ENCODE results near the gene CHCHD6. TPM values are rescaled to one million over a fixed set of nuclear protein-coding genes. Genes with fewer than 3 reads are reported as not detected.
A peak's percentile ranks its signal among the peaks of the same experiment; 100 is the strongest.

The CHCHD6 gene
- total RNA-seq, 1 experiment from 2014 or later, result 40.9 TPM

DNA sequence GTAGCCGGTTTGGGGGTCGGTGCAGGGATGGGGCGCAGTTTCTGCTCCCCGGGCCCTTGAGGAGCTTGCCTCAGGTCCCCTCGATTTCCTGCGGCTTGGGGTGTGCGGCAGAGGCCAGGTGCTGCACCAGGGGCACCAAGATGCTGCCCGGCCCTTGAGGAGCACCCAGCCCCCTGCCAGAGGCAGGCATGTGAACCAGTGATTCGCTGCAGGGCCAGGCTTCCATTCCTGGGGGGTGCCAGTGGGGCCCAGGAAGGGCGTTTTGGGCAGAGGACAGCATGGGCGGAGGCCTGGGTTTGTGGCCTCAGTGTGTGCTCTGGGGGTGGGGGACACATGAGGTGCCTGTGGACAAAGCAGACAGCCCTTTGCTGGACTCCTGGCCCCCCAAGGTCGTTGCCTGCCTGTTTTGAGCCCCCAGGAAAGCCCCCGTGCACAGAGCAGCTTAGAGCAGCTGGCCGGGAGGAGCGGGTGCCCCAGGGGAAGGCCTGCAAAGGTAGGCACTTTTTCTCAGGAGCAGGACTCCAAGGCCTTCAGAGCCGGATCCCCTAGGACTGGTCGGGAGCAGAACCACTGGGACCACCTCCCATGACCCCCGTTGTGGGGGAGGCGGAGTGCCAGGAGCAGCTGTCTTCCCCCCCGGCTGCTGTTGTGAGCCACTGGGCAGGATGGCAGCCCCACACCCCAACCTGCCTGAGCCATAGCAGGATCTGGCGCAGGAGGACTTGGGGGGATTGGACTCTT, 280.5 kb downstream of the CHCHD6 start:
- H3K36me3 Mint-ChIP-seq, result peaks cover 5% of the 10 kb centered on the region; the same call in 1 of the 2 replicates
- peak overlapping the region; percentile 64 for H3K4me3 Mint-ChIP-seq
- TF ChIP-seq NFYB (CRISPR knock-in tag; conservative IDR thresholded peaks at IDR 0.05; ENCODE audit: low read depth) (no peak), NR1H2 (CRISPR knock-in tag; IDR thresholded peaks at IDR 0.05) (no peak), SMAD4 (CRISPR knock-in tag; IDR thresholded peaks at IDR 0.05) (0 out of 2 replicates have a peak, but pooled peaks have one; percentile 37), ESRRA (CRISPR knock-in tag; IDR thresholded peaks at IDR 0.05; ENCODE audit: borderline replicate concordance) (no peak), EMX1 (CRISPR knock-in tag; IDR thresholded peaks at IDR 0.05) (no peak), SOX15 (CRISPR knock-in tag; IDR thresholded peaks at IDR 0.05) (no peak), FOXP1 (CRISPR knock-in tag; IDR thresholded peaks at IDR 0.05; ENCODE audit: borderline replicate concordance) (no peak), CBFB (CRISPR knock-in tag; IDR thresholded peaks at IDR 0.05; ENCODE audit: low read depth) (no peak), ATF6 (CRISPR knock-in tag; IDR thresholded peaks at IDR 0.05) (no peak), ATF2 (CRISPR knock-in tag; IDR thresholded peaks at IDR 0.05; ENCODE audit: borderline replicate concordance, low read depth) (no peak), NR2C2 (CRISPR knock-in tag; IDR thresholded peaks at IDR 0.05) (no peak), PRDM15 (CRISPR knock-in tag; IDR thresholded peaks at IDR 0.05) (no peak)
- TF ChIP-seq, protein P1, sequence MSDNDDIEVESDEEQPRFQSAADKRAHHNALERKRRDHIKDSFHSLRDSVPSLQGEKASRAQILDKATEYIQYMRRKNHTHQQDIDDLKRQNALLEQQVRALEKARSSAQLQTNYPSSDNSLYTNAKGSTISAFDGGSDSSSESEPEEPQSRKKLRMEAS (CRISPR knock-in tag; IDR thresholded peaks at IDR 0.05), result peak; percentile 18; the same call in 1 of the 2 replicates
- peaks cover 21% of the 10 kb centered on the region for H3K27me3 Mint-ChIP-seq (ENCODE audit: low read depth)
- POLR2A ChIA-PET, result interaction anchor here (0.9 kb wide), 1 partner anchor 247 kb away, joined by 3 read pairs; no protein-coding TSS in a partner anchor
- no peak for DNase-seq (ENCODE audit: low spot score)
- H3K4me1 Mint-ChIP-seq, result peaks cover 9% of the 10 kb centered on the region
- no peaks in the 10 kb centered on the region for H3K9me3 Mint-ChIP-seq
- H3K27ac Mint-ChIP-seq, result no peak overlapping the region
- CTCF ChIA-PET, result interaction anchor here (0.6 to 5.0 kb wide), 15 partner anchors 11 to 489 kb away, joined by 3 to 34 read pairs (median 4); no protein-coding TSS in a partner anchor
- ATAC-seq, result no peak

- TF ChIP-seq NFE2L1 (CRISPR knock-in tag; IDR thresholded peaks at IDR 0.05) (no peak), NR1H2 (CRISPR knock-in tag; IDR thresholded peaks at IDR 0.05) (no peak), NFYB (CRISPR knock-in tag; conservative IDR thresholded peaks at IDR 0.05; ENCODE audit: low read depth) (no peak), IRF1 (CRISPR knock-in tag; IDR thresholded peaks at IDR 0.05) (no peak)
- ATAC-seq (no peak), DNase-seq (ENCODE audit: low spot score) (no peak)
- Mint-ChIP-seq H3K27ac (no peak overlapping the region), H3K9me3 (no peaks in the 10 kb centered on the region), H3K36me3 (peaks cover 5% of the 10 kb centered on the region; the same call in 1 of the 2 replicates), H3K4me1 (peaks cover 9% of the 10 kb centered on the region), H3K4me3 (peak overlapping the region; percentile 64; the same call in 1 of the 2 replicates), H3K27me3 (ENCODE audit: low read depth) (peaks cover 14% of the 10 kb centered on the region)
- POLR2A ChIA-PET, result no interaction called here
- CTCF ChIA-PET, result interaction anchor here (0.6 to 5.0 kb wide), 15 partner anchors 10 to 488 kb away, joined by 3 to 34 read pairs (median 4); no protein-coding TSS in a partner anchor
These were observed 281.3 kb downstream of the CHCHD6 start for GRCh38 chr3:126985132-126985985.

Data from WTC11 (cell line).